SK-N-SH treated with all-trans-retinoic acid at 6 μM for 48 hours (cell line): ENCODE measurements around the gene THUMPD2.

ENCODE experiments used
- ZC3H10 ChIP-seq: fragments of 250-450 bp; sonication (Bioruptor Pico); IDR thresholded peaks from 2 replicates; pipeline ENCODE4 v1.5.1; 2021; ENCODE audit warnings: mild to moderate bottlenecking, moderate library complexity
- ZNF70 ChIP-seq: fragments of 450-650 bp; formaldehyde crosslinking; IDR thresholded peaks from 2 replicates; pipeline ENCODE4 v1.5.0; 2020; ENCODE audit warnings: mild to moderate bottlenecking, moderate library complexity
- TF ChIP-seq, protein P1 (sequence below): fragments of 250-450 bp; sonication (Bioruptor Pico); IDR thresholded peaks from 2 replicates; pipeline ENCODE4 v1.8.0; 2021; ENCODE audit warnings: low read depth, mild to moderate bottlenecking, moderate library complexity, borderline replicate concordance
- TF ChIP-seq, protein P2 (sequence below): fragments of 250-450 bp; sonication (Bioruptor Pico); IDR thresholded peaks from 2 replicates; pipeline ENCODE4 v1.5.1; 2021; ENCODE audit warnings: mild to moderate bottlenecking, moderate library complexity

DNA sequence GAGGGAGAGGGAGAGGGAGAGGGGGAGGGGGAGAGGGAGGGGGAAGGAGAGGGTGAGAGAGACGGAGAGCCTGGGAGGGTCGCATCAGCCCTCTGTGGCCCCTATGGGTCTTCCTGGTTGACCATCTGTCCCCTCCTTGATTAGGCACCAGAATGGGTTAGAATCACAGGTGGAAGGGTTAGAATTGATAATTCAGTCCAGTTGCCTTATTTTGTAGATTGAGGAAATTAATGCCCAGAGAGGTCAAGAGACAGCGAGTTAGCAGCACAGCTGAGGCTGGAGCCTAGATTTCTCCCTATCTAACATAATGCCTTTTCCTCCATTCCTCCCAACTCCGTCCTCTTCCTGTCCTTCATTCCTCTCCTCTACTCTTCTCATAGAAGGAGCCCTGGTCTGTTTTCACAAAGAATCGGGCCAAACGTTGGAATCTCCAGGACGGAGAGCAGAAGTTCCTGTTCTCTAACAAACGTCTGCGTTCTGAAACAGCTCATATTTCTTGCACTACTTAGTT, 338 bp upstream of the THUMPD2 start:
- no peak for TF ChIP-seq ZNF70 (CRISPR knock-in tag)
- TF ChIP-seq, protein P1, sequence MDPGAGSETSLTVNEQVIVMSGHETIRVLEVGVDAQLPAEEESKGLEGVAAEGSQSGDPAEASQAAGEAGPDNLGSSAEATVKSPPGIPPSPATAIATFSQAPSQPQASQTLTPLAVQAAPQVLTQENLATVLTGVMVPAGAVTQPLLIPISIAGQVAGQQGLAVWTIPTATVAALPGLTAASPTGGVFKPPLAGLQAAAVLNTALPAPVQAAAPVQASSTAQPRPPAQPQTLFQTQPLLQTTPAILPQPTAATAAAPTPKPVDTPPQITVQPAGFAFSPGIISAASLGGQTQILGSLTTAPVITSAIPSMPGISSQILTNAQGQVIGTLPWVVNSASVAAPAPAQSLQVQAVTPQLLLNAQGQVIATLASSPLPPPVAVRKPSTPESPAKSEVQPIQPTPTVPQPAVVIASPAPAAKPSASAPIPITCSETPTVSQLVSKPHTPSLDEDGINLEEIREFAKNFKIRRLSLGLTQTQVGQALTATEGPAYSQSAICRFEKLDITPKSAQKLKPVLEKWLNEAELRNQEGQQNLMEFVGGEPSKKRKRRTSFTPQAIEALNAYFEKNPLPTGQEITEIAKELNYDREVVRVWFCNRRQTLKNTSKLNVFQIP = no peak
- no peak for TF ChIP-seq ZC3H10
- TF ChIP-seq, protein P2, sequence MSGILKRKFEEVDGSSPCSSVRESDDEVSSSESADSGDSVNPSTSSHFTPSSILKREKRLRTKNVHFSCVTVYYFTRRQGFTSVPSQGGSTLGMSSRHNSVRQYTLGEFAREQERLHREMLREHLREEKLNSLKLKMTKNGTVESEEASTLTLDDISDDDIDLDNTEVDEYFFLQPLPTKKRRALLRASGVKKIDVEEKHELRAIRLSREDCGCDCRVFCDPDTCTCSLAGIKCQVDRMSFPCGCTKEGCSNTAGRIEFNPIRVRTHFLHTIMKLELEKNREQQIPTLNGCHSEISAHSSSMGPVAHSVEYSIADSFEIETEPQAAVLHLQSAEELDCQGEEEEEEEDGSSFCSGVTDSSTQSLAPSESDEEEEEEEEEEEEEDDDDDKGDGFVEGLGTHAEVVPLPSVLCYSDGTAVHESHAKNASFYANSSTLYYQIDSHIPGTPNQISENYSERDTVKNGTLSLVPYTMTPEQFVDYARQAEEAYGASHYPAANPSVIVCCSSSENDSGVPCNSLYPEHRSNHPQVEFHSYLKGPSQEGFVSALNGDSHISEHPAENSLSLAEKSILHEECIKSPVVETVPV (CRISPR knock-in tag) = no peak
